HEK293 (cell line): ENCODE measurements around the gene BCLAF1.
A peak's percentile ranks its signal among the peaks of the same experiment; 100 is the strongest.

Experiments used
- BCL11B ChIP-seq: fragments of 450-650 bp; formaldehyde crosslinking; IDR thresholded peaks from 2 replicates; pipeline ENCODE4 v1.5.1; 2016; ENCODE audit warnings: low read depth, missing biosample characterization, missing genetic modification characterization
- EGR2 ChIP-seq: fragments of 450-650 bp; formaldehyde crosslinking; IDR thresholded peaks from 2 replicates; pipeline ENCODE4 v1.5.1; 2016; ENCODE audit warnings: low read depth, missing biosample characterization, missing genetic modification characterization
- SCRT1 ChIP-seq: fragments of 450-650 bp; formaldehyde crosslinking; IDR thresholded peaks from 2 replicates; pipeline ENCODE4 v1.5.1; 2016; ENCODE audit warnings: missing biosample characterization, missing genetic modification characterization, borderline replicate concordance
- WT1 ChIP-seq: fragments of 450-650 bp; formaldehyde crosslinking; IDR thresholded peaks from 2 replicates; pipeline ENCODE4 v1.5.1; 2016; ENCODE audit warnings: missing biosample characterization, missing genetic modification characterization
- ZBTB17 ChIP-seq: fragments of 450-650 bp; formaldehyde crosslinking; IDR thresholded peaks from 2 replicates; pipeline ENCODE4 v1.5.1; 2016; ENCODE audit warnings: missing biosample characterization, missing genetic modification characterization
- ZFP3 ChIP-seq: fragments of 450-650 bp; formaldehyde crosslinking; IDR thresholded peaks from 2 replicates; pipeline ENCODE4 v1.5.1; 2016; ENCODE audit warnings: low read depth, missing biosample characterization, missing genetic modification characterization
- ZNF10 ChIP-seq: fragments of 450-650 bp; formaldehyde crosslinking; IDR thresholded peaks from 2 replicates; pipeline ENCODE4 v1.5.1; 2017; ENCODE audit warnings: missing biosample characterization, missing genetic modification characterization
- ZNF140 ChIP-seq: fragments of 450-650 bp; formaldehyde crosslinking; IDR thresholded peaks from 2 replicates; pipeline ENCODE4 v1.5.1; 2016; ENCODE audit warnings: missing biosample characterization, missing genetic modification characterization
- ZNF157 ChIP-seq: fragments of 450-650 bp; formaldehyde crosslinking; IDR thresholded peaks from 2 replicates; pipeline ENCODE4 v1.5.1; 2016; ENCODE audit warnings: missing biosample characterization, missing genetic modification characterization
- ZNF184 ChIP-seq: fragments of 450-650 bp; IDR thresholded peaks from 2 replicates; pipeline ENCODE4 v1.5.1; 2018; ENCODE audit warnings: missing biosample characterization, mild to moderate bottlenecking, missing genetic modification characterization
- ZNF24 ChIP-seq: fragments of 450-650 bp; formaldehyde crosslinking; IDR thresholded peaks from 2 replicates; pipeline ENCODE4 v1.5.1; 2016; ENCODE audit warnings: missing biosample characterization, missing genetic modification characterization
- ZNF266 ChIP-seq: fragments of 450-650 bp; formaldehyde crosslinking; IDR thresholded peaks from 2 replicates; pipeline ENCODE4 v1.5.1; 2016; ENCODE audit warnings: missing biosample characterization, missing genetic modification characterization, low read depth
- ZNF350 ChIP-seq: fragments of 450-650 bp; formaldehyde crosslinking; IDR thresholded peaks from 2 replicates; pipeline ENCODE4 v1.5.0; 2017; ENCODE audit warnings: missing biosample characterization, mild to moderate bottlenecking, missing genetic modification characterization
- ZNF501 ChIP-seq: fragments of 450-650 bp; formaldehyde crosslinking; IDR thresholded peaks from 2 replicates; pipeline ENCODE4 v1.5.1; 2016; ENCODE audit warnings: missing biosample characterization, missing genetic modification characterization
- ZNF549 ChIP-seq: fragments of 450-650 bp; IDR thresholded peaks from 2 replicates; pipeline ENCODE4 v1.5.1; 2018; ENCODE audit warnings: missing biosample characterization, missing genetic modification characterization, mild to moderate bottlenecking, inconsistent platforms, moderate library complexity
- ZNF596 ChIP-seq: fragments of 450-650 bp; IDR thresholded peaks from 2 replicates; pipeline ENCODE4 v1.5.0; 2018; ENCODE audit warnings: missing biosample characterization, mild to moderate bottlenecking, missing genetic modification characterization, moderate library complexity
- ZNF629 ChIP-seq: fragments of 450-650 bp; formaldehyde crosslinking; IDR thresholded peaks from 2 replicates; pipeline ENCODE4 v1.5.1; 2017; ENCODE audit warnings: missing biosample characterization, missing genetic modification characterization
- ZNF792 ChIP-seq: fragments of 450-650 bp; formaldehyde crosslinking; IDR thresholded peaks from 2 replicates; pipeline ENCODE4 v1.5.1; 2016; ENCODE audit warnings: missing biosample characterization, missing genetic modification characterization
- TF ChIP-seq, protein P1 (sequence below): fragments of 450-650 bp; IDR thresholded peaks from 2 replicates; pipeline ENCODE4 v1.5.1; 2018; ENCODE audit warnings: missing biosample characterization, missing genetic modification characterization
- TF ChIP-seq, protein P2 (sequence below): fragments of 450-650 bp; formaldehyde crosslinking; IDR thresholded peaks from 2 replicates; pipeline ENCODE4 v1.5.1; 2016; ENCODE audit warnings: missing biosample characterization, missing genetic modification characterization
- TF ChIP-seq, protein P3 (sequence below): fragments of 450-650 bp; formaldehyde crosslinking; IDR thresholded peaks from 2 replicates; pipeline ENCODE4 v1.5.1; 2016; ENCODE audit warnings: missing biosample characterization, missing genetic modification characterization
- TF ChIP-seq, protein P4 (sequence below): fragments of 450-650 bp; formaldehyde crosslinking; IDR thresholded peaks from 2 replicates; pipeline ENCODE4 v1.5.0; 2017; ENCODE audit warnings: missing biosample characterization, missing genetic modification characterization, borderline replicate concordance
- TF ChIP-seq, protein P5 (sequence below): fragments of 450-650 bp; formaldehyde crosslinking; IDR thresholded peaks from 2 replicates; pipeline ENCODE4 v1.5.1; 2017; ENCODE audit warnings: missing biosample characterization, missing genetic modification characterization
- TF ChIP-seq, protein P6 (sequence below): fragments of 450-650 bp; formaldehyde crosslinking; IDR thresholded peaks from 2 replicates; pipeline ENCODE4 v1.5.1; 2016; ENCODE audit warnings: missing biosample characterization, missing genetic modification characterization
- TF ChIP-seq, protein P7 (sequence below): fragments of 450-650 bp; formaldehyde crosslinking; IDR thresholded peaks from 2 replicates; pipeline ENCODE4 v1.5.1; 2016; ENCODE audit warnings: missing biosample characterization, missing genetic modification characterization, borderline replicate concordance

Gene BCLAF1

DNA sequence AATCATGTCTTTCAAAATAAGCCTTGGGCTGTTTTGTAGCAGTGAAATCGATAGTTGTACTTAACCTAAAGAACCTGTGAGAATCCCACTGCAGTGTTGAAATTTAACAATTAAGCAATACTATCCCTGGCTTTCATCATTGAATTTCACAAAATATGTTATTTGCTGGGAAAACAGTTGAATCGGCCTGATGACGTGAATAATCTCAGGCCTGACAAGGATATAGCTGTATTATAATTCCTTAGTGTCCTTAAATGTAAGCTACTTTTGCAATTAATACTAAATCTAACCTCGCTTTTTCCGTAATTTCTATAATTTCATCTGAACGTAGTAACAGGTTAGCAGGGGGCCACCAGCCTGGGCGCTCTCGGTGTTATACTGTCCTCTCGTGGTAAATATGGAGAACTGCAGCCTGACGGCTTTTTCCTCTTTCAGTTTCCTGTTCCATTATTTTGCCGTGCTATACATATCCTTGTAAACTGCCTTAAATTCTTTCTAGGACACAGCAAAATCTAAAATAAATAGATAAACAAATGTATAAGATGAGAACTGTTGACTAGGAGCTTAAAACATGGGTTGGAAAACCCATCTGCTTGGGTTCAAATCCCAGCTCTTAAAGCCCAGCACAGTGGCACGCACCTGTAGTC is 63.5 kb downstream of the BCLAF1 start (continued):
- TF ChIP-seq, protein P1, sequence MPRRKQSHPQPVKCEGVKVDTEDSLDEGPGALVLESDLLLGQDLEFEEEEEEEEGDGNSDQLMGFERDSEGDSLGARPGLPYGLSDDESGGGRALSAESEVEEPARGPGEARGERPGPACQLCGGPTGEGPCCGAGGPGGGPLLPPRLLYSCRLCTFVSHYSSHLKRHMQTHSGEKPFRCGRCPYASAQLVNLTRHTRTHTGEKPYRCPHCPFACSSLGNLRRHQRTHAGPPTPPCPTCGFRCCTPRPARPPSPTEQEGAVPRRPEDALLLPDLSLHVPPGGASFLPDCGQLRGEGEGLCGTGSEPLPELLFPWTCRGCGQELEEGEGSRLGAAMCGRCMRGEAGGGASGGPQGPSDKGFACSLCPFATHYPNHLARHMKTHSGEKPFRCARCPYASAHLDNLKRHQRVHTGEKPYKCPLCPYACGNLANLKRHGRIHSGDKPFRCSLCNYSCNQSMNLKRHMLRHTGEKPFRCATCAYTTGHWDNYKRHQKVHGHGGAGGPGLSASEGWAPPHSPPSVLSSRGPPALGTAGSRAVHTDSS (tag by site-specific recombination), result no peak
- TF ChIP-seq ZNF157 (tag by site-specific recombination), result no peak
- TF ChIP-seq ZNF501 (tag by site-specific recombination), result peak; percentile 63; the same call in 1 of the 2 replicates
- peak; percentile 78; the same call in 1 of the 2 replicates for TF ChIP-seq SCRT1 (tag by site-specific recombination)
- no peak for TF ChIP-seq EGR2 (tag by site-specific recombination)
- TF ChIP-seq BCL11B (tag by site-specific recombination), result no peak
- TF ChIP-seq, protein P2, sequence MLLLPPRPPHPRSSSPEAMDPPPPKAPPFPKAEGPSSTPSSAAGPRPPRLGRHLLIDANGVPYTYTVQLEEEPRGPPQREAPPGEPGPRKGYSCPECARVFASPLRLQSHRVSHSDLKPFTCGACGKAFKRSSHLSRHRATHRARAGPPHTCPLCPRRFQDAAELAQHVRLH (tag by site-specific recombination), result no peak
- no peak for TF ChIP-seq ZNF266 (tag by site-specific recombination)
- TF ChIP-seq ZNF10 (tag by site-specific recombination), result no peak
- TF ChIP-seq, protein P3, sequence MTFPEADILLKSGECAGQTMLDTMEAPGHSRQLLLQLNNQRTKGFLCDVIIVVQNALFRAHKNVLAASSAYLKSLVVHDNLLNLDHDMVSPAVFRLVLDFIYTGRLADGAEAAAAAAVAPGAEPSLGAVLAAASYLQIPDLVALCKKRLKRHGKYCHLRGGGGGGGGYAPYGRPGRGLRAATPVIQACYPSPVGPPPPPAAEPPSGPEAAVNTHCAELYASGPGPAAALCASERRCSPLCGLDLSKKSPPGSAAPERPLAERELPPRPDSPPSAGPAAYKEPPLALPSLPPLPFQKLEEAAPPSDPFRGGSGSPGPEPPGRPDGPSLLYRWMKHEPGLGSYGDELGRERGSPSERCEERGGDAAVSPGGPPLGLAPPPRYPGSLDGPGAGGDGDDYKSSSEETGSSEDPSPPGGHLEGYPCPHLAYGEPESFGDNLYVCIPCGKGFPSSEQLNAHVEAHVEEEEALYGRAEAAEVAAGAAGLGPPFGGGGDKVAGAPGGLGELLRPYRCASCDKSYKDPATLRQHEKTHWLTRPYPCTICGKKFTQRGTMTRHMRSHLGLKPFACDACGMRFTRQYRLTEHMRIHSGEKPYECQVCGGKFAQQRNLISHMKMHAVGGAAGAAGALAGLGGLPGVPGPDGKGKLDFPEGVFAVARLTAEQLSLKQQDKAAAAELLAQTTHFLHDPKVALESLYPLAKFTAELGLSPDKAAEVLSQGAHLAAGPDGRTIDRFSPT (tag by site-specific recombination), result no peak
- TF ChIP-seq WT1 (tag by site-specific recombination), result no peak
- TF ChIP-seq ZNF596 (tag by site-specific recombination), result no peak
- TF ChIP-seq ZNF24, result no peak; the same call in 1 of the 2 replicates
- no peak for TF ChIP-seq ZFP3 (tag by site-specific recombination)
- no peak for TF ChIP-seq ZNF792
- no peak for TF ChIP-seq ZBTB17 (tag by site-specific recombination)
- TF ChIP-seq ZNF350 (tag by site-specific recombination), result no peak
- TF ChIP-seq, protein P4, sequence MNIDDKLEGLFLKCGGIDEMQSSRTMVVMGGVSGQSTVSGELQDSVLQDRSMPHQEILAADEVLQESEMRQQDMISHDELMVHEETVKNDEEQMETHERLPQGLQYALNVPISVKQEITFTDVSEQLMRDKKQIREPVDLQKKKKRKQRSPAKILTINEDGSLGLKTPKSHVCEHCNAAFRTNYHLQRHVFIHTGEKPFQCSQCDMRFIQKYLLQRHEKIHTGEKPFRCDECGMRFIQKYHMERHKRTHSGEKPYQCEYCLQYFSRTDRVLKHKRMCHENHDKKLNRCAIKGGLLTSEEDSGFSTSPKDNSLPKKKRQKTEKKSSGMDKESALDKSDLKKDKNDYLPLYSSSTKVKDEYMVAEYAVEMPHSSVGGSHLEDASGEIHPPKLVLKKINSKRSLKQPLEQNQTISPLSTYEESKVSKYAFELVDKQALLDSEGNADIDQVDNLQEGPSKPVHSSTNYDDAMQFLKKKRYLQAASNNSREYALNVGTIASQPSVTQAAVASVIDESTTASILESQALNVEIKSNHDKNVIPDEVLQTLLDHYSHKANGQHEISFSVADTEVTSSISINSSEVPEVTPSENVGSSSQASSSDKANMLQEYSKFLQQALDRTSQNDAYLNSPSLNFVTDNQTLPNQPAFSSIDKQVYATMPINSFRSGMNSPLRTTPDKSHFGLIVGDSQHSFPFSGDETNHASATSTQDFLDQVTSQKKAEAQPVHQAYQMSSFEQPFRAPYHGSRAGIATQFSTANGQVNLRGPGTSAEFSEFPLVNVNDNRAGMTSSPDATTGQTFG (tag by site-specific recombination), result no peak
- TF ChIP-seq ZNF549 (tag by site-specific recombination), result no peak
- TF ChIP-seq ZNF140, result no peak
- TF ChIP-seq, protein P5, sequence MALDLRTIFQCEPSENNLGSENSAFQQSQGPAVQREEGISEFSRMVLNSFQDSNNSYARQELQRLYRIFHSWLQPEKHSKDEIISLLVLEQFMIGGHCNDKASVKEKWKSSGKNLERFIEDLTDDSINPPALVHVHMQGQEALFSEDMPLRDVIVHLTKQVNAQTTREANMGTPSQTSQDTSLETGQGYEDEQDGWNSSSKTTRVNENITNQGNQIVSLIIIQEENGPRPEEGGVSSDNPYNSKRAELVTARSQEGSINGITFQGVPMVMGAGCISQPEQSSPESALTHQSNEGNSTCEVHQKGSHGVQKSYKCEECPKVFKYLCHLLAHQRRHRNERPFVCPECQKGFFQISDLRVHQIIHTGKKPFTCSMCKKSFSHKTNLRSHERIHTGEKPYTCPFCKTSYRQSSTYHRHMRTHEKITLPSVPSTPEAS (tag by site-specific recombination), result no peak
- no peak for TF ChIP-seq ZNF184 (tag by site-specific recombination)
- TF ChIP-seq, protein P6, sequence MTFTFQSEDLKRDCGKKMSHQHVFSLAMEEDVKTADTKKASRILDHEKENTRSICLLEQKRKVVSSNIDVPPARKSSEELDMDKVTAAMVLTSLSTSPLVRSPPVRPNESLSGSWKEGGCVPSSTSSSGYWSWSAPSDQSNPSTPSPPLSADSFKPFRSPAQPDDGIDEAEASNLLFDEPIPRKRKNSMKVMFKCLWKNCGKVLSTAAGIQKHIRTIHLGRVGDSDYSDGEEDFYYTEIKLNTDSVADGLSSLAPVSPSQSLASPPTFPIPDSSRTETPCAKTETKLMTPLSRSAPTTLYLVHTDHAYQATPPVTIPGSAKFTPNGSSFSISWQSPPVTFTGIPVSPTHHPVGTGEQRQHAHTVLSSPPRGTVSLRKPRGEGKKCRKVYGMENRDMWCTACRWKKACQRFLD (tag by site-specific recombination), result no peak
- TF ChIP-seq, protein P7, sequence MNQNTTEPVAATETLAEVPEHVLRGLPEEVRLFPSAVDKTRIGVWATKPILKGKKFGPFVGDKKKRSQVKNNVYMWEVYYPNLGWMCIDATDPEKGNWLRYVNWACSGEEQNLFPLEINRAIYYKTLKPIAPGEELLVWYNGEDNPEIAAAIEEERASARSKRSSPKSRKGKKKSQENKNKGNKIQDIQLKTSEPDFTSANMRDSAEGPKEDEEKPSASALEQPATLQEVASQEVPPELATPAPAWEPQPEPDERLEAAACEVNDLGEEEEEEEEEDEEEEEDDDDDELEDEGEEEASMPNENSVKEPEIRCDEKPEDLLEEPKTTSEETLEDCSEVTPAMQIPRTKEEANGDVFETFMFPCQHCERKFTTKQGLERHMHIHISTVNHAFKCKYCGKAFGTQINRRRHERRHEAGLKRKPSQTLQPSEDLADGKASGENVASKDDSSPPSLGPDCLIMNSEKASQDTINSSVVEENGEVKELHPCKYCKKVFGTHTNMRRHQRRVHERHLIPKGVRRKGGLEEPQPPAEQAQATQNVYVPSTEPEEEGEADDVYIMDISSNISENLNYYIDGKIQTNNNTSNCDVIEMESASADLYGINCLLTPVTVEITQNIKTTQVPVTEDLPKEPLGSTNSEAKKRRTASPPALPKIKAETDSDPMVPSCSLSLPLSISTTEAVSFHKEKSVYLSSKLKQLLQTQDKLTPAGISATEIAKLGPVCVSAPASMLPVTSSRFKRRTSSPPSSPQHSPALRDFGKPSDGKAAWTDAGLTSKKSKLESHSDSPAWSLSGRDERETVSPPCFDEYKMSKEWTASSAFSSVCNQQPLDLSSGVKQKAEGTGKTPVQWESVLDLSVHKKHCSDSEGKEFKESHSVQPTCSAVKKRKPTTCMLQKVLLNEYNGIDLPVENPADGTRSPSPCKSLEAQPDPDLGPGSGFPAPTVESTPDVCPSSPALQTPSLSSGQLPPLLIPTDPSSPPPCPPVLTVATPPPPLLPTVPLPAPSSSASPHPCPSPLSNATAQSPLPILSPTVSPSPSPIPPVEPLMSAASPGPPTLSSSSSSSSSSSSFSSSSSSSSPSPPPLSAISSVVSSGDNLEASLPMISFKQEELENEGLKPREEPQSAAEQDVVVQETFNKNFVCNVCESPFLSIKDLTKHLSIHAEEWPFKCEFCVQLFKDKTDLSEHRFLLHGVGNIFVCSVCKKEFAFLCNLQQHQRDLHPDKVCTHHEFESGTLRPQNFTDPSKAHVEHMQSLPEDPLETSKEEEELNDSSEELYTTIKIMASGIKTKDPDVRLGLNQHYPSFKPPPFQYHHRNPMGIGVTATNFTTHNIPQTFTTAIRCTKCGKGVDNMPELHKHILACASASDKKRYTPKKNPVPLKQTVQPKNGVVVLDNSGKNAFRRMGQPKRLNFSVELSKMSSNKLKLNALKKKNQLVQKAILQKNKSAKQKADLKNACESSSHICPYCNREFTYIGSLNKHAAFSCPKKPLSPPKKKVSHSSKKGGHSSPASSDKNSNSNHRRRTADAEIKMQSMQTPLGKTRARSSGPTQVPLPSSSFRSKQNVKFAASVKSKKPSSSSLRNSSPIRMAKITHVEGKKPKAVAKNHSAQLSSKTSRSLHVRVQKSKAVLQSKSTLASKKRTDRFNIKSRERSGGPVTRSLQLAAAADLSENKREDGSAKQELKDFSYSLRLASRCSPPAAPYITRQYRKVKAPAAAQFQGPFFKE (tag by site-specific recombination), result no peak
- TF ChIP-seq ZNF629 (tag by site-specific recombination), result no peak
